Activated CD4-positive, alpha-beta T cell treated with anti-CD3 and anti-CD28 coated beads, Interleukin-10, Interleukin-2, amounts not matched to agents 100 ng/mL and 50 ng/mL, durations not matched to agents 16 hours and 8 hours (primary cell): ENCODE data around the gene MED26.
"Not testable (repeated sequence)": the region's sequence is repeated elsewhere in the genome, so short reads cannot be mapped to it uniquely, and the experiment has no call there.

ENCODE experiments used
- DNase-seq: peaks from one replicate; pipeline ENCODE4 v3.0.0-alpha.2; 2020

Gene MED26

DNA sequence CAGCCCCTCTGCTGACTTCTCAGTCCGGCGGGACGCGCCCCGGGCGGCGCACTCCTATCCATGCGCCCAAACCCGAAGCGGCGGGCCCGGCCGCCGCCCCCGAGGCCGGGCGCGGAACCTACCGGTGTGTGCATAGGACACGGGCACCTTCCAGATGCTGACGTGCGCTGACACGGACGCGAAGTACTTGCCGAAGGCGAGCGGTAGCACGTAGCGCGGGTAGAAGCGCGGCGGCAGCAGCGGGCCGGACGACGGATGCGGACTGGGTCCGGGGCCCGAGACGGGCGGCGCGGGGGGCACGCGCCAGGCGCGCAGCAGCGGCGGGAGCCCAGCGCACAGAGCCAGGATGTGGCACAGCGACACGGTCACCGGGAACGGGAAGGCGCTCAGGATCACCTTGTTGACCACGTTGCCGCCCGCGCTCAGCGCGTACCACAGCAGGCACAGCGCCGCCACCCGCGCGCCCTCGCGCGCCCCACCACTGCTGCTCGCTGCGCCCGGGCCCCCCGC is 56.1 kb downstream of the MED26 start:
- peak; percentile 55 for DNase-seq

DNA sequence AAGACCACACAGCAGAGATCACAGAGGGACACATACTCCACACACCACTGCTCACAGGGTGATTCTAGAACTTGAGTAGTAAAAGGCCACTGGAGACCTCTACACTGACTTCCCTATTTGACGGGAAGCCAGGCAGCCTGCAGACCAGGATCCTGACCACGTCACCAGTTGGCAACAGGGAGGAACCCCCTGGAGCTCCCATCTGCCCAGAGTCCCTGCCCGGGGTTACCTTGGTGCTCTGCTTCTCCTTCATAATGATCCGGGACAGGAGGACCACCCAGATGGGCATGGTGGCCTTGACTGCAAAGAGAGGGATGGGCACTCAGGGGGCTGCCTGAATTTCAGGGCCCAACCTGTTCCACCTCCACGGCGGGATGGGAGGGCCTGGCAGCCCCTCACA is 56.7 kb downstream of the MED26 start:
- DNase-seq = no peak

GRCh38 chr19:16569609-16570320 is 58.2 kb downstream of the MED26 start:
- DNase-seq = no peak

GRCh38 chr19:16566702-16567101 is 61.3 kb downstream of the MED26 start:
- no peak for DNase-seq

GRCh38 chr19:16566161-16566560 is 61.8 kb downstream of the MED26 start:
- DNase-seq = peak; percentile 84

DNA sequence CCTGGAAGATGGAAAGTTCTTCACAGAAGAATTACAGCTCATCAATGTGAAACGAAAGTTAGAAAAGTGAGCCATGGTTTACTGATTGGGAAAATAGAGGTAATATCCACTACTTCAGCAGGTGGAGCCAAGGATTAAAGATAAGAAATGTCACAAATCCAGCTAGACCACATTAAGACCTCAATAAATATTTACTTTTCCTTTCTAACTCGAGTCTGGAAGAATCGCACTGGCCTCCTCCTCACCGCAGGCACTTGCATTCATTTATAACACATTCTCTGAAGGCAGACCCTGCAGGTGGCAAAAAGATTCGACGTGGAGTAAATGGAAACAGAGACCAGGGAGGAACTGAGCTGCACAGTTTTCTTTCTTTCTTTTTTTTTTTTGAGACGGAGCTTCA is 63.2 kb downstream of the MED26 start:
- no peak for DNase-seq

DNA sequence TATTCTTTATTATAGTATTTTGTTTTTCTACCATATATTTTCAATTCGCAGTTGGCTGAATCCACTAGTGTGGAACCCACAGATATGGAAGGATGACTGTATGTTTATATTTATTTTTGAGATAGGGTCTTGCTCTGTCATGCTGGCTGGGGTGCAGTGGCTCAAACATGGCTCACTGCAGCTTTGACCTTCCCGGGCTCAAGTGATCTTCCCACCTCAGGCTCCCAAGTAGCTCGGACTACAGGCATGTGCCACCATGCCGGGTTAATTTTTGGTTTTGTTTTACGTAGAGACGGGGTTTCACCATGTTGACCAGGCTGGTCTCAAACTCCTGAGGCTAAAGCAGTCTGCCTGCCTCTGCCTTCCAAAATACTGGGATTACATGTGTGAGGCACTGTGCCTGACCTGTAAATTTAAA is 65.4 kb downstream of the MED26 start:
- DNase-seq = no peak

DNA sequence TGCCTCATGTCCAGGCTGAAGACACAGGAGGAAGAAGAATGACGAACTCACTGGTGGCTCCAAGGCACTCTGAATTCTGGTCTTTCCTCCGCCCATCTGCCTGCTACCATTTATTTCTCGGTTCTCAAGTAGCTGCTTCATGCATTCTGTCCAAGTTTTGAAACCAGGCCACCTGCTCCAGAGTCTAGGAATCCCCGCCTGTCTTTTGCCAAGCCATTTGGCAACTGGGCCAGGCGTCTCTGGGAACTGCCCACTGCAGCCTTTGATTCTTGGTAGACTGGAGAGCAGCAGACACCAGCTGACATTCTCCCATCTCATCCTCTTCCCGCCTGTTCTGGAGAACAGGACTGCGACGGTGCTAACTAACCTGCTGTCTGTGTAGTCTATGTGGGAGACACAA is 66.6 kb downstream of the MED26 start:
- no peak for DNase-seq

GRCh38 chr19:16559780-16560276 is 68.2 kb downstream of the MED26 start:
- DNase-seq = no peak

- no peak for DNase-seq
Measured at GRCh38 chr19:16554776-16555175, 73.2 kb downstream of the MED26 start.

GRCh38 chr19:16551902-16552301 is 76.1 kb downstream of the MED26 start:
- not testable (repeated sequence) for DNase-seq

- no peak for DNase-seq
Measured at GRCh38 chr19:16548956-16549355, 79.0 kb downstream of the MED26 start.

DNA sequence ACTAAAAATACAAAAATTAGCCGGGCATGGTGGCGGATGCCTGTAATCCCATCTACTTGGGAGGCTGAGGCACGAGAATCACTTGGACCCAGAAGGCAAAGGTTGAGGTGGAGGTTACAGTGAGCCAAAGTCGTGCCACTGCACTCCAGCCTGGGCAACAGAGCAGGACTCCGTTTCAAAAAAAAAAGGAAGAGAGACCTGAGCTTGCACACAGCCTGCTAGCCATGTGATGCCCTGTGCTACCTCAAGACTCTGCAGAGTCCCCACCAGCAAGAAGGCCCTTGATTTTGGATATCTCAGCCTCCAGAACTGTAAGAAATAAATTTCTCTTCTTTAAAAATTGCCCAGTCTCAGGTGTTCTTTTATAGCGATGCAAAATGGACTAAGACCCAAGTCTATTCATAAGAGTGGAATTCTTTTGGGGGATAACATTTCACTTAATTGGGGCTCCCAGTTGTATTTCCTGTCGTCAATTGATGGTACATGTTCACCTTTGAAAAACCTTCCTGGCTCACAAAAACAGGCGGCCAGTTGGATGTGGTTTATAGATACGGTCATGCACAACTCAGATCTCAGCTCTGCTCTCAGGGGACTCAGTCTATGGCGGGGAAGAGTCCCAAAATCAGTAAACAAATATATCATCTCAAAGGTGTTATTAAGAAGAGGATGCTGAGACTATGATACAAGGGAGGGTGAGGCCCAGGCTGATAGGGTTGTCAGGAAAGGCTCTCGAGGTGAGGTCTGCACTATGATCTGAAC is 83.4 kb downstream of the MED26 start:
- no peak for DNase-seq

DNA sequence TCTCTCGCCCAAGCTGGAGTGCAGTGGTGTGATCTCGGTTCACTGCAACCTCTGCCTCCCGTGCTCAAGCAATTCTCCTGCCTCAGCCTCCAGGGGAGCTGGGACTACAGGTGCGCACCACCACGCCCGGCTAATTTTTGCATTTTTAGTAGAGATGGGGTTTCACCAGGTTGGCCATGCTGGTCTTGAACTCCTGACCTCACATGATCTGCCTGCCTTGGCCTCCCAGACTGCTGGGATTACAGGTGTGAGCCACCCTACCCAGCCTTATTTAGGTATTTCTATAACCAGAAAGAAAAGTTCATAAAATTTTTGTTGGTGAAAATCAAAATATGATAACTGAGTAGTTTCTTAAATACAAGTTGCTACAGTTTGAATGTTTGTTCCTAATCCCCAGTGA is 84.3 kb downstream of the MED26 start:
- DNase-seq = not testable (repeated sequence)

GRCh38 chr19:16542910-16543472 is 85.0 kb downstream of the MED26 start:
- DNase-seq = no peak

DNA sequence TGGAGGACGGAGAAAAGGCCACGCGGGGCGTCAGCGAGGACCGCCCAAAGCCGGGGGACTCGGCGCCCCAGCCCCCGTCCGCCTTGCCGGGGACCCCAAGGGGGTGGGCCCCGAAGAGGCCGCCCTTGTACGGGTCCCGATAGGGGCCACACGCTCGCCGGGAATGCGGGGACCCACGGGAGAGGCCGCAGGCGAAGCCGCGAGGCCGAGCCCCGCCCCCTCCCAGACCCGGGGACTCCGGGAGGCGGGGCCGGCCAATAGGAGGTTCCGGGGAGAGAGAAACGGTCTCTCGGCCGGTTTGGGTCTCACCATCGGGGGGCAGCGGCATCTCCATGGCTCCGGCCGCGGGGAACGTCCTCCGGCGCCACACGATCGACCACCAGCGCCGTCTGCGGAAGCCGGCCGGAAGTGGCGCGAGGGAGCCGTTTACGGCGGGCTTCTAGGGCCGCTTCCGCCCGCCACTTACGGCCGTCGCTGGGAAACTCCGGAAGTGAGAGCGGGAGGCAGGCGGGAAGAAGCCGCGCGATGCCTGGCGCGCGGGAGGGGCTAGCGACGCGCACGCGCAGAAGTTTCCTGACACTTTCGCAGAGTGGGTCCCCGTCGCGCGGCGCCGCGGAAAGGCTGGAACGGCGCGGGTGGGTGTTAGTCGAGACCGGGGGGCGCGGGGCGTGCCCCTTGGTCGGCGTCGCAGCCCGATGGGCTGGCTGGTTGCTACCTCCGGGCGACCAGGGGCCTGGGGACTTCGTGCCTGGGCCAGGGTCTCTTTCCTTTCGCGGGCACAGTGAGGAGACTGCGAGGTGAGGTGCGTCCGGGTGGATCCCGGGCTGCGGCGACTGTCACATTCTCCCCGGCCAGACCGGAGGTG is 85.7 kb downstream of the MED26 start, which contains the start of gene CHERP:
TSS of gene CHERP (minus strand) at position 393 of the 865 bp plus-strand sequence. CDS start at position 334, 59 bp downstream.
- peak; percentile 96 for DNase-seq

GRCh38 chr19:16541526-16542044 is 86.4 kb downstream of the MED26 start:
- DNase-seq = no peak

GRCh38 chr19:16540948-16541347 is 87.1 kb downstream of the MED26 start:
- no peak for DNase-seq

GRCh38 chr19:16537111-16537510 is 90.9 kb downstream of the MED26 start:
- DNase-seq = no peak

- DNase-seq = no peak
Measured at GRCh38 chr19:16536130-16536529, 91.9 kb downstream of the MED26 start.

GRCh38 chr19:16535381-16535780 is 92.6 kb downstream of the MED26 start:
- no peak for DNase-seq
